GM12875 (cell line): ENCODE data around the gene PLET1.

Source experiments
- H3K4me3 ChIP-seq: one replicate; pipeline ENCODE4 v1.5.1; 2011; ENCODE audit warnings: low read depth, low read length, control low read depth
- CTCF ChIP-seq: IDR thresholded peaks from 2 replicates; pipeline ENCODE4 v1.5.1; 2011; ENCODE audit warnings: low read depth, mild to moderate bottlenecking, control low read depth, inconsistent platforms, low read length, moderate library complexity, borderline replicate concordance; ENCODE audit not compliant: insufficient read depth

PLET1 gene

GRCh38 chr11:112229159-112229558, 31.5 kb downstream of the PLET1 start:
- no peak for TF ChIP-seq CTCF
- no peak overlapping the region for H3K4me3 ChIP-seq

GRCh38 chr11:112228706-112229105, 32.0 kb downstream of the PLET1 start:
- H3K4me3 ChIP-seq: no peak overlapping the region
- no peak for TF ChIP-seq CTCF

GRCh38 chr11:112227471-112227870, 33.2 kb downstream of the PLET1 start:
- TF ChIP-seq CTCF: no peak

GRCh38 chr11:112226831-112227401, 33.7 kb downstream of the PLET1 start:
- no peak for TF ChIP-seq CTCF

More at GRCh38 chr11:112227471-112227870, 33.2 kb downstream of the PLET1 start:
- H3K4me3 ChIP-seq: peak overlapping the region; percentile 74

GRCh38 chr11:112226062-112226830, 34.4 kb downstream of the PLET1 start, which contains the start of gene PTS:
Gene PTS, plus strand, starts transcription at chr11:112226428. Its CDS starts 16 bp downstream, at chr11:112226444.
- TF ChIP-seq CTCF: no peak
- peak within 1 kb of the TSS; percentile 74 for H3K4me3 ChIP-seq

More at GRCh38 chr11:112226831-112227401, 33.7 kb downstream of the PLET1 start:
- H3K4me3 ChIP-seq: peak overlapping the region; percentile 74

- H3K4me3 ChIP-seq: peak overlapping the region; percentile 74
- no peak for TF ChIP-seq CTCF
Observed at GRCh38 chr11:112225753-112226061, 35.0 kb downstream of the PLET1 start.
